ENCODE data around the gene TMEM184A. TPM values are rescaled to one million over a fixed set of nuclear protein-coding genes. Genes with fewer than 3 reads are reported as not detected.

TMEM184A gene
- total RNA-seq (2014; rRNA removed; shearing (Covaris generic)) = 6.4 and 6.7 TPM in 2 replicates
- polyA plus RNA-seq (2014; cell fraction: nucleus; rRNA removed) = 21.4 and 27.9 TPM in 2 replicates

DNA sequence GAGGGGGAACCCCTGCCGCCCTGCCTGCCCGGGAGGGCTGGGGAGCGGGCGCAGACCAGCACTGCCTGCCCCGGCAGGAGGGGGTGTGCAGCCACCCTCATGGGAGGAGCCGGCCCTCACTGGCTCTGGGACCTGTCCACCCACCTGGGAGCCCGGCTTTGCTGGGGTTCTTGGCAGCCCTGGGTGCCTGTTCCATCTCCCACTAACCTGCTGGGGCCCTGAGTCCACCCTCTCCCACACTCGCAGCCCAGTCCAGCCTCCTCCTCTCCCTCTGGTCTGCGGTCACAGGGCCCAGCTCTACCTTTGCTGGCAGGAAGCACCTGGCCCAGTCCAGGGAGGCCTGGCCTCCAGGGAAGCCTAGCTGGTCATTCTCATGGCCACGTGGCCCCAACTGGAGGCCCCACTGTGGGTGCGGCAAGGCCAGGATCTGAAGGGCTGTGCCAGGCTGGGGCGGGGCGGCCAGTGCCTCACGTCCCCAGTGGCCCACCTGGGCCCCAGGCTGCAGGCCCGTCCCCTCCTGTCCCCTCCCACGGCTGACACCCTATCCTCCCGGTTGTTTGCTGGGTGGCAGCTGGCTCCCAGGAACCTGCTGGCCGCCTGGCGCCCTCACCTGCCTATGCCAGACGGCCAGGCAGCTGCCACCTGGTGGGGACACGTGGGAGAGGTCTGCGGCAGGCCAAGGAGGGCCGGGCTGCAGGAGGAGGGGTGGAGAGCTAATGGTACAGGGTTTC is at the start of gene TMEM184A:
TSS of gene TMEM184A (minus strand) at position 393 of the 731 bp plus-strand sequence. CDS start 721 bp downstream, outside the sequence.
- DNase-seq (ENCODE audit: extremely low read depth, low read depth) = no peak

DNA sequence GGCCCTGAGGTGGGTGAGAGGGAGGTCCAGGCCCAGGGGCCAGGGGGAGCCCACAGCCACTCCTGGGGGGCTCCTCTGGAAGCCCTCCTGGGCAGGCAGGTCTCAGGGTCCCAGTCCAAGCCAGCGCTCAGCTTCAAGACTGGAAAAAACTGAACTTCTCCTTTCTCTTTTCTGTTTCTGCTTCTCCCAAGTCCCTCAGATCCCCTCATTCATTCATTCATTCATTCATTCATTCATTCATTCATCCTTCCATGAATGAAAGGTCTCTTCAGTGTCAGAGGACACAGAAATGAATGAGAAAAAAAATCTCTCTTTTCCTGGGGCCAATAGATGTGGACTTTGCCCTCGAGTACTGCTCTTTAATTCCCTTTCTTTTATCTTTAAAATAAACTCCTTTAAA is 48.4 kb upstream of the TMEM184A start:
- no peak for DNase-seq (ENCODE audit: extremely low read depth, low read depth)

DNA sequence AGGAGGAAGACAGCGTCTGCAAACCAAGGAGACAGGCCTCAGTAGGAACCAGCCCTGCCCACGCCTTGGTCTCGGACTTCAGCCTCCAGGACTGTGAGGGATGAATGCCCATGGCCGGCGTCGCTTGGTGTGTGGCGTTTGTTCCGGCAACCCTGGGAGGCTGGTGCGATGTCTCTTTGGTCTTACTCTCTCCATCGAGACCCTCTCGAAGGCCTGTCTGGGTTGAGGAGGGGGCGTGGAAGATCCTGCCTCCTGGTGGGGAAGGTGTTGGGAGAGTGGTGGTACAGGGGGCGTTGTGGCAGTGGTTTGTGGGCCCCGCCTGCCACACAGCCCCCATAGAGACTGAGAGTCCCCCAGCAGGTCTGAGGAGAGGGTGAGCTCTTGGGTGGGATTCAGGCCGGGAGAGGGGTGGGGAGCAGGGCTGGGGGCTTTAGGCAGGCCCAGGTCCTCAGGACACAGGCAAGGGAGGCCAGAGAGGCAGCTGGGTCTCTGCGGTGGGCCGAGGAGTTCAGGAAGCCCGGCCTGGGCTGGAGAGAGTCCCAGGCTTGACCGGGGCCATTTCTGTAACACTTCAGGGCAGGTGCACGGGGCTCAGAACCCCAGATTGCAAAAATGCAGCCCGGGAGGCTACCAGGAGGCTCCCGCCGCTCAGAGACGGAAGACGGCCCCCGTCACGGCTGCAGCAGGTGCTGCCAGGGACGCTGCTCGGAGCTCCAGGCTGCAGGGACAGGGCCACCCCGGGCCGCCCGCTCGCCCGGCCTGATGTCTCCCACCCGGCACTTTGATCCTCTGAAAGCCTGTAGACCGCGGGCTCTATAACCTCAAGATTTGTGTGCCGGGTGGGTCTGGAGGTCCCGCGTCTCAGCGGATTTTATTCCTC is 47.6 kb upstream of the TMEM184A start:
- DNase-seq (ENCODE audit: extremely low read depth, low read depth) = no peak

DNA sequence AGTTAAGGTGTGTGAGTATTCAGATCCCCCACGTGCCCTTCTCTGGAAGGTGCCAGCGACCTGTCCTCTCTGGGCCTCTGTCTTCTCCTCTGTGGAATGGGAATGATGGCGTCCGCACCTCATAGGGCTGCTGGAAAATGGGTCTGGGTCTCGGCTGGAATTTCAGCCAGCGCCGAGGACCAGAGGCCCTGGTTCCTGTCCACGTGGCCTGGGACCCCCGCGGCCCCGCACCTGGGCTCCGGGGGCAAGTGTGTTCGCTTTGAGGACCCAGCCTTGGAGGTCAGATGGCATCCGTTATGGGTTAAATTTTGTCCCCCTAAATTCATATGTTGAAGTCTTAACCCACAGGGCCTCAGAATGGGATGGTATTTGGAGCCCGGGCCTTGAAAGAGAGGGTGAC is 46.4 kb upstream of the TMEM184A start:
- DNase-seq (ENCODE audit: extremely low read depth, low read depth) = no peak

GRCh38 chr7:1601956-1602355 is 46.0 kb upstream of the TMEM184A start:
- DNase-seq (ENCODE audit: extremely low read depth, low read depth) = no peak

- no peak for DNase-seq (ENCODE audit: extremely low read depth, low read depth)
Observed at GRCh38 chr7:1599640-1600395, 43.8 kb upstream of the TMEM184A start.

DNA sequence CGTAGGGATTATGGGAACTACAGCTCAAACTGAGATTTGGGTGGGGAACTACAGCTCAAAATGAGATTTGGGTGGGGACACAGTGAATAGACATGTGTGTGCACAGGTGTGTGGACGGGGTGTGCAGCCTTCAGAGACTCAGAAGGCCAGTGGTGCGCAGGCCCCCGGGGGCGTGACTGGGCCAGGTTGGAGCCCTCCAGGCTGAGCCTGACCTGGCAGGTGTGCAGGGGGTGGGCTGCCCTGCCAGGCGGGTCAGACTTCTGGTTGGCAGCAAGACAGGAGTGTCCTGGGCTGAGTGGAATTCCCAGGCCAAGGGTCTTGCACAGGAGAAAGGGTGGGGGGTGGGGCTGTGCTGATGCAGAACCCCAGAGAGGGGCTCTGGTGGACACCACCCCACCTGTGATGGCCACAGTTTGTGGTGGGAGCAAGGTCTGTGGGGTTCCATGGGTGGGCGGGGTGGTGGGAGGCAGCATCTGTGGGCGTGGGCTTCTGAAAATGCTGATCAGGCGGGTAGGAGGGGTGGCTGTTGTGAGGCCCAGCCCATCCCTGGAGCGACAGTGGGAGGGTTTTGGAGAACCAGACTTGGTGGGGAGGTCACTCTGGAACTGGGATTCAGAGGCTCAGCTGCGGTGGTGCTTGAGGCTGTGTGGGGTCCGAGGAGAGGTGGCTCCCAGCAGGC is 43.1 kb upstream of the TMEM184A start:
- DNase-seq (ENCODE audit: extremely low read depth, low read depth) = no peak

GRCh38 chr7:1598286-1598685 is 42.3 kb upstream of the TMEM184A start:
- DNase-seq (ENCODE audit: extremely low read depth, low read depth) = no peak

DNA sequence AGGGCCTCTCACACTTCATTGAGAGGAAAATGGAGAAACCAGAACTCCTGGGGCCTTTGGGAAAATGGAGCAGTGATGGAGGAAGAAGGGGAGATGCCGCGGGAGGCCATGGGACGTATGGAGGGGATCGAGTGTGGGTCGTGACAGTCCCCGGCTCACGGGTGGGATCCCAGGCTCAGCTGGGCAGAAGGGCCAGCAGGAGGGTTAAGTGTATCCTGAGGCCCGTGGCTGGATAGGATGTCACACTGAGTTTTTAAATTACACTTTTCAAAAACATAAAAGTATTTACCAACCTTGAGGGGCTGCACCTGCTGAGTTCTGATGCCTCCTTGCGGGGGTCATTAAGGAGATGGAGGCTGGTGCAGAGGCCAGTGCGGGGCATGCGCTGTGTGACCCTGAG is 41.8 kb upstream of the TMEM184A start:
- no peak for DNase-seq (ENCODE audit: extremely low read depth, low read depth)

GRCh38 chr7:1597066-1597760 is 41.2 kb upstream of the TMEM184A start:
- DNase-seq (ENCODE audit: extremely low read depth, low read depth) = no peak

GRCh38 chr7:1596181-1597043 is 40.4 kb upstream of the TMEM184A start:
- DNase-seq (ENCODE audit: extremely low read depth, low read depth) = no peak

- no peak for DNase-seq (ENCODE audit: extremely low read depth, low read depth)
Observed at GRCh38 chr7:1595636-1596035, 39.6 kb upstream of the TMEM184A start.

DNA sequence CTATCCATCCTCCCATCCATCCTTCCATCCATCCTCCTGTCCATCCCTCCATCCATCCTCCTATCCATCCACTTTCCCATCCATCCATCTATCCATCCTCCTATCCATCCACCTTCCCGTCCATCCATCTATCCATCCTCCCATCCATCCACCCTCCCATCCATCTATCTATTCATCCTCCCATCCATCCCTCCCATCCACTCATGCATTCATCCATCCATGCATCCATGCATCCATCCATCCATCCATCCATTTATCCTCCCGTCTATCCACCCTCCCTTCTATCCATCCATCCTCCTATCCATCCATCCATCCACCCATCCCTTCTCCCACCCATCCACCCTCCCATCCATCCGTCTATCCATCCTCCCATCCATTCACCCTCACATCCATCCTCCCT is 39.0 kb upstream of the TMEM184A start:
- DNase-seq (ENCODE audit: extremely low read depth, low read depth) = no peak

- no peak for DNase-seq (ENCODE audit: extremely low read depth, low read depth)
Observed at GRCh38 chr7:1593904-1594421, 38.0 kb upstream of the TMEM184A start.

DNA sequence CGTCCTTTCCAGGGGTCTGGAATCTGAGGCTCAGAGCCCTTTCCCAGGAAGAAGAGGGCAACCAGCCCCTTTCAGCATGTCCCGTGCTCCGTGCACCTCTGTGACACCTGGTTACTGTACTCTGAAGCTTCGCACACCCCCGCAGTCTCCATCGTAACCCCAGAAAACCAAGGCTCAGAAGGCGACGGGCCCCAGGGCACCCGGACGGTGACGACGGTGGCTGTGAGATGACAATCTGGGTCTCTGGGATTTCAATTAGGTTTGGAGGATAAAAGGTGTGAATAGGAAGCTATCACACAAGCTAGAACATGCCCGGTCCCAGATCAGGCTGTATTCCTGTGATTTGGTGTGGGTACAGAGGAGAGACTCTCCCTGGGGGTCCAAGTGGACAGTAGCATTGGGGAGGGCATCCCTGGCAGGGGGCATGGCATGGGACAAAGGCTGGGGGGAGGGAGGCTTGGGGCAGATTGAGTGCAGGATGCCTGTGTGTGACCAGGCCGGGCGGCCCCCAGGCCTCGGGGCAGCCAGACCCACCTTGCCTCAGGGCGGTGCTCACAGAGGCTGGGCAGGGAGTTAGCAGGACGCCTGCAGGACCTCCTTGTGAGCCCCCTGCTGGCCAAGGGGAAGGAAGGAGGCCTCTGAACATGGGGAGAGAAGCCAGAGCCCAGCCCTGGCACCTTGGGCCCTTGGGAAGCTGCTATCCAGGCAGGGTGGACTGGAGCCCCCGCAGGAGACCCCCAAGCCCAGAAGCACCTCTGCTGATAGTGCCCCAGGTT is 37.3 kb upstream of the TMEM184A start:
- no peak for DNase-seq (ENCODE audit: extremely low read depth, low read depth)

GRCh38 chr7:1592299-1592871 is 36.4 kb upstream of the TMEM184A start:
- DNase-seq (ENCODE audit: extremely low read depth, low read depth) = no peak

- DNase-seq (ENCODE audit: extremely low read depth, low read depth) = no peak
Observed at GRCh38 chr7:1591876-1592275, 35.9 kb upstream of the TMEM184A start.

- DNase-seq (ENCODE audit: extremely low read depth, low read depth) = no peak
Observed at GRCh38 chr7:1591396-1591795, 35.4 kb upstream of the TMEM184A start.
